Measurements from ENCODE around the gene RAMACL.

Gene RAMACL

DNA sequence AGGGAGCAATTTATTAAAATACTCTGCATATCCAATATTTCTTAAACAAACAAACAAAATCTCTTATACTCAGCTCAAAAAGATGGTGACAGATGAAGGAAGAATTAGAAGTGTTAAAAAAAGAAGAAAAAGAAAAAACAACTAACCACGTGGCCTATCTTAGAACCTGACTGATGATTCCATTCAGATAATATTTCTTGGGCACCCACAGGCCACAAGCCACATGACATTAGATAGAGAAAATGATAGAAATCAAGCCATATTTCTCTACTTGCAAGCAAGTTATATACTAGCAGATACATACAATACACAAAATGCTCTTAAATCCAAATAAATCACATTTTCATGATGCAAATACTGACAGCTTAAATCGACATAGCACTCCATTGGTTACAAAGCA is 14.5 kb upstream of the RAMACL start:
- no peak for TF ChIP-seq CTCF (IDR thresholded peaks at IDR 0.05; ENCODE audit: unreplicated experiment in 3 of 3)
- H3K27me3 Mint-ChIP-seq (ENCODE audit: low read depth): peaks cover 8% of the 10 kb centered on the region
- H3K4me1 Mint-ChIP-seq: no peaks in the 10 kb centered on the region
- no peak overlapping the region for H3K4me3 Mint-ChIP-seq
- peaks cover 5% of the 10 kb centered on the region for H3K36me3 Mint-ChIP-seq (ENCODE audit: low read depth)
- no peaks in the 10 kb centered on the region for H3K9me3 Mint-ChIP-seq
- no peak overlapping the region for H3K27ac Mint-ChIP-seq

DNA sequence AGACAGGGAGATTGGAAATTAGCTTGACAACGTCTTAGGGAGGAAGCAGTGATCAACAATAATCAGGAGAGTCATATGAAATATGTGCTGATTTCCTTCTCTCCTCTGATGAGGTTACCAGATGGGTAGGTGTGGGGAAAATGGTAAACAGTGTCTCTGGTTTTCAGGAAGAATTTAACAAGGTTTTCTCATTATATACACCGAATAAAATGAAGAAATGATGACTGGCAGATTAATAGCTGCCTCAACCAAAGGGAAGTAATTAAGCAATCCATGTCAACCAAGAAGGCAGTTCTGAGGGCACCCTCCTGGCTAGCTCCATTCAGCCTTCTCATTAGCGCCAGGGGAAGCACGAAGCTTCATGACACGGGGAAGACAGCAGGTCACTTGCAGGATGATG is 12.7 kb upstream of the RAMACL start:
- Mint-ChIP-seq H3K27ac (no peak overlapping the region), H3K4me1 (no peaks in the 10 kb centered on the region), H3K4me3 (no peak overlapping the region), H3K9me3 (no peaks in the 10 kb centered on the region), H3K27me3 (ENCODE audit: low read depth) (peaks cover 12% of the 10 kb centered on the region), H3K36me3 (ENCODE audit: low read depth) (peaks cover 5% of the 10 kb centered on the region)
- no peak for TF ChIP-seq CTCF (IDR thresholded peaks at IDR 0.05; ENCODE audit: unreplicated experiment in 3 of 3)

- Mint-ChIP-seq H3K4me1 (no peaks in the 10 kb centered on the region), H3K4me3 (no peak overlapping the region), H3K36me3 (ENCODE audit: low read depth) (peaks cover 5% of the 10 kb centered on the region), H3K27ac (no peak overlapping the region), H3K9me3 (no peaks in the 10 kb centered on the region), H3K27me3 (ENCODE audit: low read depth) (peaks cover 12% of the 10 kb centered on the region)
- TF ChIP-seq CTCF (IDR thresholded peaks at IDR 0.05; ENCODE audit: unreplicated experiment in 3 of 3): no peak
Observed at GRCh38 chr6:166598441-166599138, 12.1 kb upstream of the RAMACL start.

DNA sequence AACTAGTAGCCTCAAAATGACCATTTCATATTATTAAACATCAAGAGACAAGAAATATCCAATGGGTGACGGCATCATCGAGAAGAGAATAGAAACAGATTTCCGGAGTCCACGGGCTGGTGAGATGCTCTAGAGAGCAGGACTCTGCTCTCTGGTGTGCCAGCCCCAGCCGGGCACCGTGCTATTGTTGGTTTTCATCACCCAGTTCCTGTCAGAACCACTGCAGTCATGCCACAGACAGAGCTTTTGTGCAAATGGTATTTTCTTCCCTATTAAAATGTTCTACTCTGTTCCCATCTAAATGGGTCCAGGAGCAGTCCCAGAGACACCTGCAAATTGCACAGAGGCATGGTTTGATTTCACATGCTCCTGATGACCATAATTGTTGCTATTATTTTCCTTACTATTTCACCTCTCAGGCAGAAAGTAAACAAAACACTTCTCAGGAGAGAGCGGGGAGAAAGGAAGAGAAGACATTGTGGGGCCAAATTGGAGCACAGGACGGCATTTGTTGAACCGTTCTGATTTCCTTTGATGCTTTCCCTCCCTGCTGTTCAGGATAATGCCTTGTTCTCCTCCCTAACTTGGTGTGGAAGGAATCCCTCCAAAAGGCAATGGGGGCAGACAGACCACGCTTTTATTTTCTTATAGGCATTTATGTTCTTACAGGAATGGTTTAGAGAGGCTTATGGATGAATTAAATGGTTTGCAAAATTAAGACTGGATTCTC is 11.4 kb upstream of the RAMACL start:
- Mint-ChIP-seq H3K4me1 (no peaks in the 10 kb centered on the region), H3K36me3 (ENCODE audit: low read depth) (peaks cover 5% of the 10 kb centered on the region), H3K9me3 (no peaks in the 10 kb centered on the region), H3K27me3 (ENCODE audit: low read depth) (peaks cover 12% of the 10 kb centered on the region), H3K27ac (no peak overlapping the region), H3K4me3 (no peak overlapping the region)
- no peak for TF ChIP-seq CTCF (IDR thresholded peaks at IDR 0.05; ENCODE audit: unreplicated experiment in 3 of 3)

- Mint-ChIP-seq H3K4me3 (no peak overlapping the region), H3K9me3 (no peaks in the 10 kb centered on the region), H3K27me3 (ENCODE audit: low read depth) (peaks cover 16% of the 10 kb centered on the region), H3K27ac (no peak overlapping the region), H3K36me3 (ENCODE audit: low read depth) (peaks cover 5% of the 10 kb centered on the region), H3K4me1 (no peaks in the 10 kb centered on the region)
- TF ChIP-seq CTCF (IDR thresholded peaks at IDR 0.05; ENCODE audit: unreplicated experiment in 3 of 3): no peak
Observed at GRCh38 chr6:166596776-166597507, 10.5 kb upstream of the RAMACL start.
